Heart left ventricle (tissue), 16 donors: ENCODE results near the gene CEACAM21. TPM values are rescaled to one million over a fixed set of nuclear protein-coding genes. Genes with fewer than 3 reads are reported as not detected.

ENCODE experiments used
- ATAC-seq, 4 donors: fragments of 200-7000 bp; cut with Tn5 transposase; one replicate each; pipeline ENCODE4 v1.9.1; 2020 to 2022; ENCODE audit warnings: moderate library complexity in 4 of 4, mild to moderate bottlenecking in 3 of 4, moderate number of reproducible peaks in 1 of 4
- DNase-seq, 5 donors: peaks; one replicate each; pipeline ENCODE4 v3.0.0-alpha.2; 2020
- H3K27ac ChIP-seq, 12 donors: fragments of 200-600 bp; sonication (generic) in 4 of 12; one replicate each; pipeline versions ENCODE4 v1.5.0 to v1.8.0; 2016 to 2022; ENCODE audit warnings: mild to moderate bottlenecking in 2 of 12
- H3K27me3 ChIP-seq, 9 donors: fragments of 200-600 bp; sonication (generic) in 2 of 9; one replicate each; pipeline versions ENCODE4 v1.5.1 to v1.8.0; 2016 to 2022; ENCODE audit warnings: mild to moderate bottlenecking in 3 of 9
- H3K36me3 ChIP-seq, 9 donors: fragments of 200-600 bp; sonication (generic) in 2 of 9; one replicate each; pipeline versions ENCODE4 v1.5.0 to v1.8.0; 2018 to 2022; ENCODE audit warnings: mild to moderate bottlenecking in 2 of 9
- H3K4me1 ChIP-seq, 12 donors: fragments of 200-600 bp; sonication (generic) in 4 of 12; one replicate each; pipeline versions ENCODE4 v1.5.0 to v1.8.0; 2016 to 2022; ENCODE audit warnings: mild to moderate bottlenecking in 3 of 12
- H3K4me3 ChIP-seq, 12 donors: fragments of 200-600 bp; sonication (generic) in 4 of 12; one replicate each; pipeline versions ENCODE4 v1.5.0 to v1.8.0; 2017 to 2022; ENCODE audit warnings: mild to moderate bottlenecking in 9 of 12, moderate library complexity in 4 of 12
- H3K9me3 ChIP-seq, 12 donors: fragments of 200-600 bp; sonication (generic) in 4 of 12; one replicate each; pipeline versions ENCODE4 v1.5.0 to v1.8.0; 2016 to 2022; ENCODE audit warnings: mild to moderate bottlenecking in 1 of 12
- CTCF ChIP-seq, 12 donors: fragments of 200-600 bp; sonication (generic) in 4 of 12; IDR thresholded peaks; one replicate each; pipeline versions ENCODE4 v1.5.0 to v1.8.0; 2018 to 2022; ENCODE audit warnings: antibody characterized with exemption in 12 of 12, mild to moderate bottlenecking in 5 of 12
- POLR2A ChIP-seq, 2 donors: fragments of 450-650 bp; IDR thresholded peaks; one replicate each; pipeline ENCODE4 v1.6.1; 2017; ENCODE audit warnings: antibody characterized with exemption in 2 of 2, mild to moderate bottlenecking in 2 of 2, moderate library complexity in 2 of 2
- WGBS, 4 donors: extraction: QIAGEN DNeasy Blood & Tissue Kit in 2 of 4; methylation state at CpG; one replicate each; pipeline versions ENCODE4 v1.1.5 to v1.1.7; 2013 to 2018; 5-methylcytosine and 5-hydroxymethylcytosine counted together
- intact Hi-C, 10 donors: fragments of 100-400 bp; cut with DNase I; formaldehyde crosslinking; loops; one replicate each; pipeline versions ENCODE4 v1.11.1 to v1.14.2; 2022
- long read RNA-seq, 3 donors: library from polyadenylated mRNA; unstranded; transcript quantifications; one replicate each; pipeline ENCODE4 v2.0.0, GENCODE V29; 2020 to 2021
- polyA plus RNA-seq, 2 donors: library from polyadenylated mRNA; stranded (reverse); fragments of 200-250 nt; gene quantifications; one replicate each; pipeline ENCODE4 v1.2.3, GENCODE V29; 2013
- total RNA-seq, 9 donors: library from RNA; depleted of rRNA in 2 of 9; stranded (reverse); fragments of >200 nt in 2 of 9; fragmentation: NEBNext Ultra II Directional in 3 of 9; extraction: Animal tissue kit (Norgen Biotek cat#: 25700) in 3 of 9; gene quantifications; one replicate each; pipeline versions ENCODE4 v1.1.0 to v1.2.4, GENCODE V29; 2016 to 2023
- donor health status: ischemic (EF 13 %, LVEDD 7.1; RV severe dilation, severe dysfunction).
- donor health status: healthy with polysubstance abuse.
- donor health status: DM: no; HTN: yes; CAD: no.
- donor health status: DM: no; HTN: no; CAD: no.
- donor health status: ischemic (EF 25% LVEDD 6.9; RV normal size, moderate dysfunction).
- donor health status: ischemic (EF 25% LVEDD 5.7; RV mildly dilated, moderate dysfunction).
- donor health status: healthy.
- donor health status: DM: yes; HTN: yes; CAD: no.
- donor health status: ischemic (EF 35%, LVEDD 5.7; RV mildly dilated, moderate dysfunction).
- donor health status: nonischemic (EF 11% LVEDD 7.7; RV severe dilation, severe dysfunction).
- donor health status: DM: yes; HTN: yes; CAD: no.
- donor health status: PGD.
- donor health status: ischemic (EF 29% LVEDD 5.4; RV normal size, mild dysfunction).
- donor health status: nonischemic (EF 23%, LVEDD 6.1; RV moderate dilation, normal function).

Gene CEACAM21
- total RNA-seq (1 to 10 TPM in 2 of 9 donors, under 1 TPM in 6, not detected in 1; 0.27 to 5.7 (median 0.66) TPM), polyA plus RNA-seq (under 1 TPM in 1 of 2 donors, not detected in 1; 0.50 TPM)
- long read RNA-seq, donor 1, result 0 reads
- long read RNA-seq, donor 2, result 0 reads
- long read RNA-seq, donor 3, result 0 reads

GRCh38 chr19:41575998-41576397, at the start of gene CEACAM21:
TSS of gene CEACAM21 (plus strand) at chr19:41576166. CDS start at chr19:41576275, 109 bp downstream.
- peak; percentile 64 to 93 (median 91) for ATAC-seq
- H3K4me3 ChIP-seq, result peak within 1 kb of the TSS in 5 of 12 donors; percentile 7 to 46 (median 12)
- H3K9me3 ChIP-seq, result peaks cover 0 to 7% (median 0%) of the 10 kb centered on the region in 12 donors
- TF ChIP-seq POLR2A (IDR thresholded peaks at IDR 0.05) (peak in 1 of 2 donors; percentile 37), CTCF (IDR thresholded peaks at IDR 0.05) (no peak)
- peaks cover 0 to 14% (median 0%) of the 10 kb centered on the region in 9 donors for H3K36me3 ChIP-seq
- H3K27ac ChIP-seq, result peak within 1 kb of the TSS in 6 of 12 donors; percentile 7 to 86 (median 37)
- 18 to 23% (median 20%) methylated on average over 4 of the region's 4 CpGs for WGBS, 4 donors
- H3K27me3 ChIP-seq, result peaks cover 0 to 8% (median 0%) of the 10 kb centered on the region in 9 donors
- intact Hi-C loops, result loop anchor here in 3 of 10 donors (10.0 kb wide), 1 partner anchor 371 kb away; no protein-coding TSS in a partner anchor
- DNase-seq, result peak; percentile 56 to 77 (median 64)
- peaks cover 0 to 27% (median 0%) of the 10 kb centered on the region in 12 donors for H3K4me1 ChIP-seq

- WGBS, 4 donors, result 58 to 74% (median 62%) methylated on average over 3 of the region's 3 CpGs
- no peak overlapping the region for H3K27ac ChIP-seq
- intact Hi-C loops, result no loop called here
- no peaks in the 10 kb centered on the region for H3K36me3 ChIP-seq
- no peak overlapping the region for H3K4me3 ChIP-seq
- H3K4me1 ChIP-seq, result peaks cover 0 to 46% (median 10%) of the 10 kb centered on the region in 12 donors
- DNase-seq (no peak), ATAC-seq (no peak)
- H3K27me3 ChIP-seq, result peaks cover 0 to 31% (median 20%) of the 10 kb centered on the region in 9 donors
- H3K9me3 ChIP-seq, result peaks cover 0 to 27% (median 4%) of the 10 kb centered on the region in 12 donors
- TF ChIP-seq CTCF (IDR thresholded peaks at IDR 0.05) (no peak), POLR2A (IDR thresholded peaks at IDR 0.05) (no peak)
Observed at GRCh38 chr19:41527089-41527488, 48.9 kb upstream of the CEACAM21 start.

GRCh38 chr19:41528106-41528505, 47.9 kb upstream of the CEACAM21 start:
- intact Hi-C loops, result no loop called here
- Histone ChIP-seq H3K27ac (no peak overlapping the region), H3K36me3 (no peaks in the 10 kb centered on the region), H3K4me3 (no peak overlapping the region), H3K4me1 (peaks cover 0 to 48% (median 7%) of the 10 kb centered on the region in 12 donors), H3K27me3 (peaks cover 0 to 22% (median 11%) of the 10 kb centered on the region in 9 donors), H3K9me3 (peaks cover 0 to 27% (median 4%) of the 10 kb centered on the region in 12 donors)
- ATAC-seq (no peak), DNase-seq (no peak)
- WGBS, 4 donors, result 70 to 77% (median 75%) methylated on average over 2 of the region's 2 CpGs
- TF ChIP-seq POLR2A (IDR thresholded peaks at IDR 0.05), result no peak
- TF ChIP-seq CTCF (IDR thresholded peaks at IDR 0.05), result no peak

GRCh38 chr19:41529484-41530183, 46.3 kb upstream of the CEACAM21 start:
- DNase-seq, result no peak
- WGBS, 4 donors, result 80 to 97% (median 89%) methylated on average over 4 of the region's 4 CpGs
- peaks cover 0 to 27% (median 4%) of the 10 kb centered on the region in 12 donors for H3K9me3 ChIP-seq
- no peaks in the 10 kb centered on the region for H3K36me3 ChIP-seq
- no peak for ATAC-seq
- TF ChIP-seq POLR2A (IDR thresholded peaks at IDR 0.05) (no peak), CTCF (IDR thresholded peaks at IDR 0.05) (no peak)
- peaks cover 0 to 12% (median 6%) of the 10 kb centered on the region in 9 donors for H3K27me3 ChIP-seq
- H3K4me3 ChIP-seq, result no peak overlapping the region
- H3K27ac ChIP-seq, result peak overlapping the region in 2 of 12 donors; percentile 86 to 97
- intact Hi-C loops, result loop anchor here in 1 of 10 donors (2.0 kb wide), 1 partner anchor 73 kb away; no protein-coding TSS in a partner anchor
- peaks cover 0 to 63% (median 9%) of the 10 kb centered on the region in 12 donors for H3K4me1 ChIP-seq
